ENCODE results near the gene FZD8.
"Not testable (repeated sequence)": the region's sequence is repeated elsewhere in the genome, so short reads cannot be mapped to it uniquely, and the experiment has no call there.

Gene FZD8

GRCh38 chr10:35642035-35642792 is at the start of gene FZD8:
TSS of gene FZD8 (minus strand) at chr10:35642296. CDS start at chr10:35641429, 867 bp downstream.
- peak; percentile 55 to 63 for DNase-seq (ENCODE audit: low read depth in 2 of 2)

- no peak for DNase-seq (ENCODE audit: low read depth in 2 of 2)
Measured at GRCh38 chr10:35691522-35692236, 49.6 kb upstream of the FZD8 start.

GRCh38 chr10:35690534-35690933 is 48.4 kb upstream of the FZD8 start:
- no peak for DNase-seq (ENCODE audit: low read depth in 2 of 2)

- DNase-seq (ENCODE audit: low read depth in 2 of 2): not testable (repeated sequence)
Measured at GRCh38 chr10:35685858-35686257, 43.8 kb upstream of the FZD8 start.

- no peak for DNase-seq (ENCODE audit: low read depth in 2 of 2)
Measured at GRCh38 chr10:35685402-35685801, 43.3 kb upstream of the FZD8 start.

- DNase-seq (ENCODE audit: low read depth in 2 of 2): no peak
Measured at GRCh38 chr10:35684586-35684985, 42.5 kb upstream of the FZD8 start.

GRCh38 chr10:35675846-35676245 is 33.8 kb upstream of the FZD8 start:
- DNase-seq (ENCODE audit: low read depth in 2 of 2): no peak

- no peak for DNase-seq (ENCODE audit: low read depth in 2 of 2)
Measured at GRCh38 chr10:35674843-35675242, 32.7 kb upstream of the FZD8 start.

- DNase-seq (ENCODE audit: low read depth in 2 of 2): no peak
Measured at GRCh38 chr10:35668865-35669650, 27.0 kb upstream of the FZD8 start.

GRCh38 chr10:35667971-35668370 is 25.9 kb upstream of the FZD8 start:
- no peak for DNase-seq (ENCODE audit: low read depth in 2 of 2)

GRCh38 chr10:35667270-35667889 is 25.3 kb upstream of the FZD8 start:
- DNase-seq (ENCODE audit: low read depth in 2 of 2): no peak

- DNase-seq (ENCODE audit: low read depth in 2 of 2): no peak
Measured at GRCh38 chr10:35661236-35661635, 19.1 kb upstream of the FZD8 start.

- no peak for DNase-seq (ENCODE audit: low read depth in 2 of 2)
Measured at GRCh38 chr10:35659456-35659855, 17.4 kb upstream of the FZD8 start.

GRCh38 chr10:35657621-35658020 is 15.5 kb upstream of the FZD8 start:
- DNase-seq (ENCODE audit: low read depth in 2 of 2): no peak

- no peak for DNase-seq (ENCODE audit: low read depth in 2 of 2)
Measured at GRCh38 chr10:35652824-35653223, 10.7 kb upstream of the FZD8 start.

GRCh38 chr10:35650894-35651293 is 8.8 kb upstream of the FZD8 start:
- no peak for DNase-seq (ENCODE audit: low read depth in 2 of 2)

GRCh38 chr10:35644050-35644950 is 2.2 kb upstream of the FZD8 start:
- DNase-seq (ENCODE audit: low read depth in 2 of 2): no peak

- no peak for DNase-seq (ENCODE audit: low read depth in 2 of 2)
Measured at GRCh38 chr10:35643151-35644049, 1.3 kb upstream of the FZD8 start.

- no peak for DNase-seq (ENCODE audit: low read depth in 2 of 2)
Measured at GRCh38 chr10:35642793-35643114, 658 bp upstream of the FZD8 start.

GRCh38 chr10:35641676-35642034 is 441 bp downstream of the FZD8 start:
- no peak for DNase-seq (ENCODE audit: low read depth in 2 of 2)

Data from activated CD4-positive, alpha-beta T cell treated with anti-CD3 and anti-CD28 coated beads for 24 hours (primary cell).